ENCODE measurements around the gene AP2B1.

DNA sequence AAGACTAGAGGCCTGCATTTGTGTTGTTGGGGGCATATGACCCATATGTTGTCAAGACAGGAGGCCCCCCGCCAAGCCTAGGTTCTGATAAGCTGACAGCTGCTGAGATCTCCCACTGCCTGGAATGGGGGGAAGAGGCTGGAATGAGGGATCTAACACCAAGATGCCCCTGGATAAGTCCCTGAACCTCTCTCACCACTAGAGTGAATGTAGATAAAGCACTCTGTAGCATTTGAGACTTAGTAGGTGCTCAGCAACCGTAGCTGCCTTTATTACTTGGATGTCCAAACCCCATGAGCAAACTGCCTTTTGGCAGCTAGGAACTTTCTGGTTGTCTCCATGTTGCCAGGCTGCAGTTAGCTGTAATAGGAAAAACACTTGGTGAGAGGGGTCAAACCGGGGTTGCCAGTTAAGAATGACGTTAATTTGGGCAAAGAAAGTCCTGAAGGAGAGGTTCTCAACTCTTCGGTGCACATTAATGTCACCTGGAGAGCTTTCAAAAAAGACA lies 139.9 kb downstream of the AP2B1 start:
- TF ChIP-seq, protein P1, sequence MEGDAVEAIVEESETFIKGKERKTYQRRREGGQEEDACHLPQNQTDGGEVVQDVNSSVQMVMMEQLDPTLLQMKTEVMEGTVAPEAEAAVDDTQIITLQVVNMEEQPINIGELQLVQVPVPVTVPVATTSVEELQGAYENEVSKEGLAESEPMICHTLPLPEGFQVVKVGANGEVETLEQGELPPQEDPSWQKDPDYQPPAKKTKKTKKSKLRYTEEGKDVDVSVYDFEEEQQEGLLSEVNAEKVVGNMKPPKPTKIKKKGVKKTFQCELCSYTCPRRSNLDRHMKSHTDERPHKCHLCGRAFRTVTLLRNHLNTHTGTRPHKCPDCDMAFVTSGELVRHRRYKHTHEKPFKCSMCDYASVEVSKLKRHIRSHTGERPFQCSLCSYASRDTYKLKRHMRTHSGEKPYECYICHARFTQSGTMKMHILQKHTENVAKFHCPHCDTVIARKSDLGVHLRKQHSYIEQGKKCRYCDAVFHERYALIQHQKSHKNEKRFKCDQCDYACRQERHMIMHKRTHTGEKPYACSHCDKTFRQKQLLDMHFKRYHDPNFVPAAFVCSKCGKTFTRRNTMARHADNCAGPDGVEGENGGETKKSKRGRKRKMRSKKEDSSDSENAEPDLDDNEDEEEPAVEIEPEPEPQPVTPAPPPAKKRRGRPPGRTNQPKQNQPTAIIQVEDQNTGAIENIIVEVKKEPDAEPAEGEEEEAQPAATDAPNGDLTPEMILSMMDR (IDR thresholded peaks at IDR 0.05), result no peak
- TF ChIP-seq POLR2A (IDR thresholded peaks at IDR 0.05), result no peak

All from esophagus squamous epithelium (tissue), 4 donors.